ENCODE data around the gene PRPF8. TPM values are rescaled to one million over a fixed set of nuclear protein-coding genes. Genes with fewer than 3 reads are reported as not detected.

Gene PRPF8
- total RNA-seq, 1 donor = 117 TPM

DNA sequence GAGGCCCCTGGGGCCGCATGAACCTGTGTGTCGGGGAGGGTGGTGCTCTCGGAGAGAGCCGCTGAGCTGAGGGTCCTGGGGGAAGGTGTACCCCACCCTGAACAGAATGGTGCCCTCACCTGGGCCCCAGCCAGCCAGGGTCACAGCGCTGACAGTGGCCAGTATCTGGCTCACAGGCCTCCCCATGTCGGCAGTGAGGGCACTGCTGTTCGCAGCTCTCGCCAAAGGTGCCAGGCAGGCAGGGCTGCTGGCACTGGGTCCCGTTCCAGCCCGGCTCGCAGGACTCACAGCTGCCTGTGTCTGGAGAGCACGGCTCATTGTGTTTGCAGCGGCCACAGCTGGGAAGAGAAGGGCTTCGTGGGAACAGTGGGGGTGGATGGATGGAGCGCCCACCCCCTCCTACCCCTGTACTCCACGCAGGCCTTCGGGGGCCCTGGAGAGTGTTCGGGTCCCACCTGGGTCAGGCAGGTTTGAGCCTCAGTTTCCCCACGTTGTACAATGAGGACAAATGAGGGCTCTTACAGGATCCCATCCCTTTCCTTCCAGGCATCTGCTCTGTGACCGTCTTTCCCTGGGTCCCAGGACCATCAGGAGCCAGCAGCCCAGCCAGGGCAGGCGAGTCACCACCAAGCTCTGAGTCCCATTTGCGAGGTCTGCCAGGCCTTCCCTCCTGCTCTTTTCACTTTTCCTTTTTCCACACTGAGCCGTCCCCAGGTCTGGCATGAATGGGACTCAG is 44.2 kb downstream of the PRPF8 start:
- no peak overlapping the region for H3K4me3 ChIP-seq (ENCODE audit: low read depth, low read length)
- no peak for DNase-seq (ENCODE audit: low read depth)
- TF ChIP-seq, protein P1, sequence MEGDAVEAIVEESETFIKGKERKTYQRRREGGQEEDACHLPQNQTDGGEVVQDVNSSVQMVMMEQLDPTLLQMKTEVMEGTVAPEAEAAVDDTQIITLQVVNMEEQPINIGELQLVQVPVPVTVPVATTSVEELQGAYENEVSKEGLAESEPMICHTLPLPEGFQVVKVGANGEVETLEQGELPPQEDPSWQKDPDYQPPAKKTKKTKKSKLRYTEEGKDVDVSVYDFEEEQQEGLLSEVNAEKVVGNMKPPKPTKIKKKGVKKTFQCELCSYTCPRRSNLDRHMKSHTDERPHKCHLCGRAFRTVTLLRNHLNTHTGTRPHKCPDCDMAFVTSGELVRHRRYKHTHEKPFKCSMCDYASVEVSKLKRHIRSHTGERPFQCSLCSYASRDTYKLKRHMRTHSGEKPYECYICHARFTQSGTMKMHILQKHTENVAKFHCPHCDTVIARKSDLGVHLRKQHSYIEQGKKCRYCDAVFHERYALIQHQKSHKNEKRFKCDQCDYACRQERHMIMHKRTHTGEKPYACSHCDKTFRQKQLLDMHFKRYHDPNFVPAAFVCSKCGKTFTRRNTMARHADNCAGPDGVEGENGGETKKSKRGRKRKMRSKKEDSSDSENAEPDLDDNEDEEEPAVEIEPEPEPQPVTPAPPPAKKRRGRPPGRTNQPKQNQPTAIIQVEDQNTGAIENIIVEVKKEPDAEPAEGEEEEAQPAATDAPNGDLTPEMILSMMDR (IDR thresholded peaks at IDR 0.05; ENCODE audit: insufficient read depth, low read depth, low read length) = no peak

DNA sequence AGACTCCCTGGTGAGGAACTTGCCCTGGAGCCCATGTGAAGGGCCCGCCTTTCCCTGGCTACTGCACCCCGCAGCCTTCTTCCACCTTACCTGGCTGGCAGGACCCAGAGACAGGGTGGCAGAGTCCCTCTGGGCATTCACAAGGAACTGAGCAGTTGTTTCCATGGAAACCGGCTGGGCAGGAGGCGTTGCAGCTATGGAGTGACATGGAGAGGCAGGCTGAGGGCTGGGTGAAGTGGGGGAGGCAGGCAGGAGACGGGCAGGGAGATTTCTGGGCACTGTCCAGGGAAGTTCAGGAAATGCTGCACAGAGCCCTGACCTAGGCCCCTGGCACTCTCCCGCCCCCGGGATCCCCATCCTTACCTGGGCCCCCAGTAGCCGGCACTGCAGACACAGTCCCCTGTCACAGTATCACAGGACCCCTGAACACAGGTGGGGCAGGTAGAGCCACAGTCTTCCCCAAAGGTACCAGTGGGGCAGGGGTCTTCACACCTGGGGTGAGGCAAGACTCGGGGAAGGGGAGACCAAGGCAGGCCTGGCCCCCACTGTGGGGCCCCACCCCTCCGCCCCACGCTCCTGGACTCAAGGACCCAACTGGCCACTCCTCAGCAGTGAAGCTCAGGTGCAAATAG is 45.0 kb downstream of the PRPF8 start:
- no peak for DNase-seq (ENCODE audit: low read depth)
- TF ChIP-seq, protein P1 (IDR thresholded peaks at IDR 0.05; ENCODE audit: insufficient read depth, low read depth, low read length) = no peak
- no peak overlapping the region for H3K4me3 ChIP-seq (ENCODE audit: low read depth, low read length)

DNA sequence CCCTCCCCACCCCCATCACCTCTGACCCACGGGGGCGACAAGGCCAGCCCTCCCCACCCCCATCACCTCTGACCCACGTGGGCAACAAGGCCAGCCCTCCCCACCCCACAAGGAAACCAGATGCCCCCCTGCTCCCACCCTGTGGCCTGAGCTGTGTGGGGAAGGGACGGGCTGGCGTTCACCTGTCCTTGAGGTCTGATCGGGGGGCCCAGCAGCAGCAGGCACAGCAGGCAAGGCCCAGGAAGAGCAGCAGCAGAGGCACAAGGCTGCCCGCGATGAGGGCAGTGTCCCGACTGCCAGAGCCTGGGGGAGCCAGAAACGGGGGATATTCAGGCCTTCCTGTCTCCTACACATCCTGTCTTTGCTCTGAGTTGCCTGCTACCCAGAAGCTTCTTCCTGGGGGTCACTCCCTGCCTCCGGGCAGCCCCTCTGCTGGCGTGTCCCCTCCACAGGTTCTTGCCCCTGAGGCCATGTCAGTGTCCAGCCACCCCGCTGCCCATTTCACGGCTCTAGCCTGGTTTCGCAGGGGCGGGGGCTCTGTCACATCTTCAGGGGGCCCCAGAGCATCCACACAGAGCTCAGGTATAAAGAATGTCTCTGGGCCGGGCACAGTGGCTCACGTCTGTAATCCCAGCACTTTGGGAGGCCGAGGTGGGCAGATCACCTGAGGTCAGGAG is 45.9 kb downstream of the PRPF8 start:
- no peak for DNase-seq (ENCODE audit: low read depth)
- TF ChIP-seq, protein P1 (IDR thresholded peaks at IDR 0.05; ENCODE audit: insufficient read depth, low read depth, low read length) = no peak
- H3K4me3 ChIP-seq (ENCODE audit: low read depth, low read length) = no peak overlapping the region

DNA sequence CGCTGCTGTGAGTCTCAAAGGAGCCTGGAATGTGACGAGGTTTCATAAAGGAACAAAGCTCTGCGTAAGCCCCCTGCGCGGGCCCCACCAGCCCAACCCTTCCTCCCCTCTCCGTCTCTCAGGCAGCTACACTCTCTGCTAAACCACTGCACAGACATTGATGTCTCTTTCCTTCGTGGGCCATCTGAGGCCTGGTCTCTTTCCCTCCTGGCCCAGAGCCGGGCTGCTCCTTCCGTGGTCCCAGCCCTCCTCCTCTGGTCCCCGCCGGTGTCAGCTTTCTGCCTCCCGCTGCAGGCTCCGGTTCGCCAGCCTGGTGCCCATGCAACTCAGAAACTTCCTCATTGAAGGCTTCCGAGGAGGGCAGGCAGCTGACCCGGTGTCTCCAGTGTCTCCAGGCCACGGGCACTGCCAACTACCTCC is 46.5 kb downstream of the PRPF8 start:
- H3K4me3 ChIP-seq (ENCODE audit: low read depth, low read length) = no peak overlapping the region
- TF ChIP-seq, protein P1 (IDR thresholded peaks at IDR 0.05; ENCODE audit: insufficient read depth, low read depth, low read length) = no peak
- no peak for DNase-seq (ENCODE audit: low read depth)

DNA sequence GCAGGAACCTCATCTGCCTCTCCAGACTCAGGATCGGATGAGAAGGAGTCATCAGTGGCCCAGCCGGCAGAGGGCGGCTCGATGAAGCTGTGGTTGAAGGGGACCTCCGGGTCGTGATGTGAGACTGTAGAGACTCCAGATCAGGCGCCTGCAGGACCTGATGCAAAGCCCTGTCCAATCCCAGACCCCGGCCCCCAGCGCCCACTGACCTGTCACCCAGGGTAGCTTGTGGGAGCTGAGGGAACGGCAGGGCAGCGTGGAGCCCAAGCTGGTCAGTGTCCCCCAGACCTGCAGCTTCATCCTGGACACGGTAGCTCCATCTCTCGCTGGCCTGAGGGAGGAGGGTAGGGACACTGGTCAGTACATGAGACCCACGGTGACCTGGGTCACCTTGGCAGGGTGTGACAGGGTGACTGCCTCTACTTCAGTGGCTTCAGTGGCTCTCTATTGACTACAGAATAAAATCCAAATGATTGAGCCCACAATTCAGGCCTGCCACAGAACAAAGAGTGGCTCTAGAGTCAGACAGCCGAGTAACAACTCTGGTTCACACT is 47.9 kb downstream of the PRPF8 start:
- TF ChIP-seq, protein P1 (IDR thresholded peaks at IDR 0.05; ENCODE audit: insufficient read depth, low read depth, low read length) = no peak
- DNase-seq (ENCODE audit: low read depth) = no peak

DNA sequence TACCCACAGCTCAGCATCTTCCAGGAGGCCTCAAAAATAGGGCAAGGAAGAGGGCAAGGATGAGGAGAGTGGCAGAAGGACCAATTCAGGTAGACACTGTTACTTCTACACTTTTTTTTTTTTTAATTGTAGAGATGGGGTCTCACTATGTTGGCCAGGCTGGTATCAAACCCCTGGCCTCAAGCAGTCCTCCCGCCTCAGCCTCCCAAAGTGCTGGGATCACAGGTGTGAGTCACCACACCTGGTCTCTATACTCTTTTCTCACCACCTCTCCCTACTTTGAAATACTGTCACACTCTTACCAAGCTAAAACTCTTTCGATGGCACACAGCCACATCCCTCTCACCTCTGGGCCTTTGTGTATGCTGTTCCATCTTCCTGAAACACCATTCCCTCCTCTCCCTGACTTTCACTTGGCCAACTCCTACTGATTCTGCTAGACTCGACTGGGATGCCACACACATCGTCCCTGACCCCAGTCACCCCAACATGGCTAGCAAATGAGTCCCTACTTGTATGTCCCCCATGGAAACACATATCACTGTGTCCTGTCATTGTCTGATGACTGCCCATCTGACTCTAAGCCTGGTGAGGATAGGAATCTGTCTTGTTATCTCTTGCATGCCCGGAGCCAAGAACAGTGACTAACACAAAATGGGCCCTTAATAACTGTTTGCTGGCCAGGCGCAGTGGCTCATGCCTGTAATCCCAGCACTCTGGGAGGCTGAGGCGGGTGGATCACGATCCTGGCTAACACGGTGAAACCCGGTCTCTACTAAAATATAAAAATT is 48.8 kb downstream of the PRPF8 start:
- DNase-seq (ENCODE audit: low read depth) = no peak
- TF ChIP-seq, protein P1 (IDR thresholded peaks at IDR 0.05; ENCODE audit: insufficient read depth, low read depth, low read length) = no peak
- H3K4me3 ChIP-seq (ENCODE audit: low read depth, low read length) = no peak overlapping the region

More for the DNA sequence above, 47.9 kb downstream of the PRPF8 start:
- H3K4me3 ChIP-seq (ENCODE audit: low read depth, low read length) = no peak overlapping the region

Data from fibroblast of villous mesenchyme (primary cell).